ENCODE measurements around the gene PGAP6.
"Not testable (repeated sequence)": the region's sequence is repeated elsewhere in the genome, so short reads cannot be mapped to it uniquely, and the experiment has no call there.

Gene PGAP6

DNA sequence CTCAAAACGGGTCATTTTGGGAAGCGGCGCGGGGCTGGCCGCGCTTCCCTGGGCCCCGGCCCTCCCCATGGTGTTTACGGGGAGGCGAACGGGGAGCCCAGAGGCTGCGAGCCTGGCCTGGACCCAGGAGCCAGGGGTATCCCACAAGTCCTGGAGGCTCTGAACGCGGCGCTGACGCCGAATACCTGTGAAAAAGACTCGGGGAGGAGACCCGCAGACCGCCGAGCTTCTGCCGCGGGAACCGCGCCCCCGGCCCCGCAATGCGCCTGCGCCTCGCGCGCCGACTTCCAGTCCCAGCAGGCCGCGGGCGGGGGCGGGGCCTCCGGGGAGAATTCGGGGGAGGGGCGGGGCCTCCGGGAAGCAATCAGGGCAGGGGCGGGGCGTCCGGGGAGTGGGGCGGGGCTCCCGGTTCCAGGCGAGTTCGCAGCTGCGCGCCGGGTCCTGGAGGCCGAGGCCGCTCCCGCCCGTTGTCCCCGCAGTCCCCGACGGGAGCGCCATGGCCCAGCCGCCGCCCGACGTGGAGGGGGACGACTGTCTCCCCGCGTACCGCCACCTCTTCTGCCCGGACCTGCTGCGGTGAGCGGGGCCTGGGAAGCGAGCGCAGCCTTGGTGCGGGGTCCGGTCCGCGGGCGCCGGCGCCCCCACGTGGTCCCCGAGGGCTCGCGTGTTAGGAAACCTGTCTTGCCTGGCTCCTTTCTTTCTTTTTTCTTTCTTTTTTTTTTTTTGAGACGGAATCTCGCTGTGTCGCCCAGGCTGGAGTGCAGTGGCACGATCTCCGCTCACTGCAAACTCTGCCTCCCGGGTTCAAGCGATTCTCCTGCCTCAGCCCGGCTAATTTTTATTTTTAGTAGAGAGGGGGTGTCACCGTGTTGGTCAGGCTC, 19.9 kb upstream of the PGAP6 start, which contains the start of gene DECR2:
DECR2 (plus strand) TSS at position 418 of the 881 bp plus-strand sequence; CDS start at position 497, 79 bp downstream.
- DNase-seq (ENCODE audit: low read depth in 2 of 2), result peak; percentile 100

DNA sequence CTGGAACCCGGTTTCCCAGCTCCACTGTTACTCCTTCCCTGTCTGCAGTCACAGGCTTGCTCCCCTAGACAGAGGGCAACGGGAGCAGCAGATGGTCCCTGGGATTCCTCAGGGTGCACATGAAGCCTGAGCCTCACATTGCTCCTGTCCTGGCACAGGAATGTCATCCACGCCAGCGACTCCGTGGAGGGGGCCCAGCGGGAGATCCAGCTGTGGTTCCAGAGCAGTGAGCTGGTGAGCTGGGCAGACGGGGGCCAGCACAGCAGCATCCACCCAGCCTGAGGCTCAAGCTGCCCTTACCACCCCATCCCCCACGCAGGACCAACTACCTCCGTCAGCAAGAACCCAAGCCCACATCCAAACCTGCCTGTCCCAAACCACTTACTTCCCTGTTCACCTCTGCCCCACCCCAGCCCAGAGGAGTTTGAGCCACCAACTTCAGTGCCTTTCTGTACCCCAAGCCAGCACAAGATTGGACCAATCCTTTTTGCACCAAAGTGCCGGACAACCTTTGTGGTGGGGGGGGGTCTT, 18.3 kb upstream of the PGAP6 start:
- DNase-seq (ENCODE audit: low read depth in 2 of 2), result no peak

DNA sequence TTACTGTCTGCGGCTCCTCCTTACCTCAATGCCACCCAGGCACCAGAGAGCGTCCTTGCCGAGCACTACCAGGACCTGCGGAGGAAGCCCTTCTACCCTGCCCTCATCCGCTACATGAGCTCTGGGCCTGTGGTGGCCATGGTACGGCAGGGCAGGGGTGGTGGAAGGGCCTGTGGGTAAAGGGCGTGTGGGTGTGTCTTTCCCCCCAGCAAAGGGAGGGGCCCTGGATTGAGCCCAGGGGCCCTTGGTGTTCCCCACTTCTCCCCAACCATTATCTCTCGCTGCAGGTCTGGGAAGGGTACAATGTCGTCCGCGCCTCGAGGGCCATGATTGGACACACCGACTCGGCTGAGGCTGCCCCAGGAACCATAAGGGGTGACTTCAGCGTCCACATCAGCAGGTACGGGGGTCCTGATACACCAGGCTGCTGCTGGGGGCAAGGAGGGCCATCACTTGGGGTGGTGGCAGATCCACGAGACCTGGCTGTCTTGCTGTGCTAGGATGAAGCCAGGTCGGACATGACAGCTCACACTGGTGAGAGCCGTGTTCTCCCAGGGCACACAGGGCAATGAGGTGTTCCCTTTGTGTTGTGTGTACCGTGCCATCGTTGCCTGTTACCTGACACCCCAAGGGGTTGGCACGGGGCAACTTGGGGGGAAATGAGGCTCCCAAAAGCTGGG, 17.7 kb upstream of the PGAP6 start:
- DNase-seq (ENCODE audit: low read depth in 2 of 2), result no peak

DNA sequence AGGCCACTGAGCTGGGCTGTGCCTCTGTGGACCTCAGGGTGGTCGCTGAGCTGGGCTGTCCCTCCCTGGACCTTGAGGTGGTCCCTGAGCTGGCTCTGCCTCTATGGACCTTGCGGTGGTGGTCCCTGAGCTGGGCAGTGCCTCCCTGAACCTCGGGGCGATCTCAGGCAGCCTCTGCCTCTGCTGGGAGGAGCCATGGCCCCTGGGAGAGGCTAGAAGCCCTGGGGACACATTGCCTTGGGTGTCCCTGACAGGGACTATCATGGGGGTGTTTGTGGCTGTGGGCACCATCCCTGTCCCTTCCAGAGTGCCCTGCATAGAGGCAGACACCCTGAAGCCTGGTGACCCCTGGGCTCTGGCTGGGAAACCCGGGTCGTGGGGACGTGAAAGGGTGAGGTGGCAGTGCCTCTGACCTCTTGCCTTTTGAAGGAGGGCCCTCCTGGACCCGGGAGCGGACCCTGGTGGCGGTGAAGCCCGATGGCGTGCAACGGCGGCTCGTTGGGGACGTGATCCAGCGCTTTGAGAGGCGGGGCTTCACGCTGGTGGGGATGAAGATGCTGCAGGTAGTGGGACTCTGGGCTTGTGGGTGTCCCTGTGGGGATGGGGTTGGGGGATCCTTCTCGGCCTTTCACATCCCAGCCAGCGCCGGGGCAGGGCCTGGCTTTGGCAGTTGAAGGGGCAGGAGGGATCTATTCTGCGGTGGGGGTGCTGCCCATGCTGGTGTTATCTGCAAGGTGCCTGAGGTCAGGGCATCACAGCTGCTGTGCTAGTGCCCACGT, 17.0 kb upstream of the PGAP6 start:
- no peak for DNase-seq (ENCODE audit: low read depth in 2 of 2)

DNA sequence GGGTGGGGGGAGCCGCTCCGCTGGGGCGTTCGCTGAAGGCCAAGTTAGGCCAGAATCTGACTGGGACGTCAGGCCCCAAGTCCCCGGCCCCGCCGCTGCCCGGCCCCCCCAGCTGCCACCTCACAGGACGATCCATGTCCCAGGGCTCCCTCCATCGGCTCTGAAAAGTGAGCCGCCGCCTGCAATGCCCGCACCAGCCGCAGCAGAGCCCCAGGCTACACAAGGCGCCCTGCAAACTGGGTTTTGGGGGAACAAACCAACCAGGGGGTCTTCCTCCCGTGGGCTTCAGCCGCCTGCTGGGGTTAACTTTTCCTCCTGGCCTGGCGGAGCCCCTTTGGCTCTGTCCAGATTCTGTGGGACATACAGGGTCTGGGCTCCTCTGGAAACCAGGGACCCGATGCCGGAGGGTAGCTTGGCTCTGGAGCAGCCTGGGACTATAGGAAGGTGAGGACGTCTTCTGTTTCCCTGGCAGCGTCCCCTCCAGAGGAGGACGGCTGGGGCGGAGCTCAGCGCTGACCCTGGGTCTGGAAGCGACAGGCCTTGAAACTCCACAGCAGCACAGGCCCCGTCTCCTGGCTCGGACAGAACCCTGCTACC, 16.1 kb upstream of the PGAP6 start:
- DNase-seq (ENCODE audit: low read depth in 2 of 2), result no peak

DNA sequence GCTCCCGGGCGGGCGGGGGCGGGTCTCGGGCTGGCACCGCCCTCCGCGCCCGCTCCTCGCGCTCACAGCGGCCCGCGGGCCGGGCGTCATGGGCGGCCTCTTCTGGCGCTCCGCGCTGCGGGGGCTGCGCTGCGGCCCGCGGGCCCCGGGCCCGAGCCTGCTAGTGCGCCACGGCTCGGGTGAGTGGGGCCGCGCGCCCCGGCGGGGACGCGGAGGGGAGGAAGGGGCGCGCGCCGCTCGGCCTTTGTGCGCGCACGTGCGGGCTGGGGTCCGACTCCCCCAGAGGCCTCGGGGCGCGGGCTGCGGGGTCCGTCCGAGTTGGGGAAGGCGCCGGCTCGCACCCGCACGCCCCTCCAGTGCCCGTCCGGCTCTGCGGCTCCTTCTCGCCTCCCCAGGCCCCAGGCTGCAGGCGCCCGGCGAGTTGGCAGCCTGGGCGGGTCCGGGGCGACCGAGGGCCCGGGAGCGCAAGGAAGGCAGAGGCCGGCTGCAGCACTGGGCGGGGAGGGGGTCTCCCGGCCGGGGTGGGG, 15.4 kb upstream of the PGAP6 start, which contains the start of gene NME4:
NME4 (plus strand) TSS at position 65 of the 527 bp plus-strand sequence; CDS start at position 89, 24 bp downstream.
- DNase-seq (ENCODE audit: low read depth in 2 of 2), result no peak

DNA sequence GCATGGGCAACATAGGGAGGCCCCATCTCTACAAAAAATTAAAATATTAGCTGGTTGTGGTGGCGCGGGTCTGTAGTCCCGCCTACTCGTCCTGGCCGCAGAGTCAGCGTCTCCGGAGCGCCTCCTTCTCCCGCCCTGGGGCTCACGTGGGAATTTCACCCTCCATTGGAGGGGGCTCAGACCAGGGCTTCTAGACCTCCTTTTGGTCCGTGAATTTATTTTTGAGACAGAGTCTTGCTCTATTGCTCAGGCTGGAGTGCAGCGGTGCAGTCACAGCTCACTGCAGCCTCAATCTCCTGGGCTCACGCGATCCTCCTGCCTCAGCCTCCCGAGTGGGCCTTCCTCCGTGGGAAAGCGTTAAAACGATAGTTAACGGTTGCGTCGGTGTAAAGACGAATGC, 14.8 kb upstream of the PGAP6 start:
- no peak for DNase-seq (ENCODE audit: low read depth in 2 of 2)

DNA sequence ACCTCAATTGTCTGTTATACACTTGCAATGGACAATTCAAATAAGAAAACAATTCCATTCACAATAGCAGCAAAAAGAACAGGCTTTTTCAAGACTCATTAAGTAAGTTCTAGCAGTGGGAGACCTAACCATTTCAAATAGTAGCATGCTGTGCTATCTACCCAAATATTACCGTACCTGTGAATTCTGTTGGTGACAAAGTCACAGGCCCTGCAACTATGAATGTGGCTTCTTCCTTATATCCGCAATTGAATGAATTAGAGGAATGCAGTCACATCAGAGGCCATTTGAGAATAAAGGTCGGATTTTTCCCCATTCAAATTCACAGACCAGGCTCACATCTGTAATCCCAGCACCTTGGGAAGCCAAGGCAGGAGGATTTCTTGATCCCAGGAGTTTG, 14.4 kb upstream of the PGAP6 start:
- DNase-seq (ENCODE audit: low read depth in 2 of 2), result no peak

DNA sequence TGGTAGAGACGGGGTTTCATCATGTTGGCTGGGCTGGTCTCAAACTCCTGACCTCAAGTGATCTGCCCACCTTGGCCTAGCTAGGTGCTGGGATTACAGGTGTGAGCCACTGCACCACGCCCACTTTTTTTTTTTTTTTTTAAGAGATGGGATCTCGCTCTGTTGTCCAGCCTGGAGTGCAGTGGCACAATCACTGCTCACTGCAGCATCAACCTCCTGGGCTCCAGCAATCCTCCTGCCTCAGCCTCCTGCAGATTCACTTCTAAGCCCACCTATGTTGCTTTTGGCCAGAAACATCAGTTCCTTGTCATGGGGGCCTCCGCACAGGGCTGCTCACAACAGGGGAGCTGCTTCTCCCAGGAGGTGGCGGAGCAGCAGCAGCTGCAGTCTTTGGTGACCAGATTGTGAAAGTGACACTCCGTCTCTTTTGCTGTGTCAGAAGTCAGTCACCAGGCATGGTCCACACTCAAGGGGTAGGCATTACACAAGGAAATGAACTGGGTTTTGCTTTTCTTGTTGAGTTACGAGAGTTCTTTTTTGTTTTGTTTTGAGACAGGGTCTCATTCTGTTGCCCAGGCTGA, 10.8 kb upstream of the PGAP6 start:
- DNase-seq (ENCODE audit: low read depth in 2 of 2), result no peak

DNA sequence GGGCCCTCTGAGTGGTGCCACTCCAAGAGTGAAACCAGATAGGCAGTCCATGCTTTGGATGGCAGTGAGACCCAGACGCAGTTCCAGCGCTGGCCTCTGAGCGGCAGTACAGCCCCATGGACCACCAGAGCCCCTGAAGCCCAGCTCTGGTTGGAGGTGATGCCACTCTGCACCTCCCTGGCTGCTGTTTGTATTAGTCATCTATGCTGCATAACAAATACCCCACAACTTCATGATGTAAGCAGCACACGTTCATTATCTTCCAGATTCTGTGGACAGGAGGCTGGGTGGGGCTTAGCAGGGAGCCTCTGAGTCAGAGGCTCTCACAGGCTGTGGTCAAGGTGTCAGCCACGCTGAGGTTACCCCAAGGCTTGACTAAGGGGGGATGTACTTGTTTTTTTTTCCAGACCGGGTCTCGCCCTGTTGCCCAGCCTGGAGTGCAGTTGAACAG, 10.1 kb upstream of the PGAP6 start:
- peak; percentile 76 to 78 for DNase-seq (ENCODE audit: low read depth in 2 of 2)

DNA sequence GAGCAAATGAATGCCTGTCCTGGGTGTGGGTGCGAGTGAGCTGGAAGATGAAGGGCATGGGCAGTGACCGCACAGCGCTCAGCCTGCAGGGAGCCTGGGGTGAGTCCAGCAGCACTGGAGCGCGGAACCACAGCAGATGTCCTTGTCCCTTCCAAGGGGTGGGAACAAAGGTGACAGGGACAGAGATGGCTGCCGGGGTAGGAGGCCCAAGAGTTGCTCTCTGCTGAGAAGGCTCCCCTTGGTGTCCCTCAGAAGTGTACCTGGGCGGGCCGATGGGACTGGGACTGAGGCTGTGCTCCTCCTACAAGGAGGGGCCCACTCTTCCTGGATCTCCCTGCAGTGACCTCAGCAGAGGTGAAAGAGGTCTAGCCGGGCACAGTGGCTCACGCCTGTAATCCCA, 7.6 kb upstream of the PGAP6 start:
- no peak for DNase-seq (ENCODE audit: low read depth in 2 of 2)

DNA sequence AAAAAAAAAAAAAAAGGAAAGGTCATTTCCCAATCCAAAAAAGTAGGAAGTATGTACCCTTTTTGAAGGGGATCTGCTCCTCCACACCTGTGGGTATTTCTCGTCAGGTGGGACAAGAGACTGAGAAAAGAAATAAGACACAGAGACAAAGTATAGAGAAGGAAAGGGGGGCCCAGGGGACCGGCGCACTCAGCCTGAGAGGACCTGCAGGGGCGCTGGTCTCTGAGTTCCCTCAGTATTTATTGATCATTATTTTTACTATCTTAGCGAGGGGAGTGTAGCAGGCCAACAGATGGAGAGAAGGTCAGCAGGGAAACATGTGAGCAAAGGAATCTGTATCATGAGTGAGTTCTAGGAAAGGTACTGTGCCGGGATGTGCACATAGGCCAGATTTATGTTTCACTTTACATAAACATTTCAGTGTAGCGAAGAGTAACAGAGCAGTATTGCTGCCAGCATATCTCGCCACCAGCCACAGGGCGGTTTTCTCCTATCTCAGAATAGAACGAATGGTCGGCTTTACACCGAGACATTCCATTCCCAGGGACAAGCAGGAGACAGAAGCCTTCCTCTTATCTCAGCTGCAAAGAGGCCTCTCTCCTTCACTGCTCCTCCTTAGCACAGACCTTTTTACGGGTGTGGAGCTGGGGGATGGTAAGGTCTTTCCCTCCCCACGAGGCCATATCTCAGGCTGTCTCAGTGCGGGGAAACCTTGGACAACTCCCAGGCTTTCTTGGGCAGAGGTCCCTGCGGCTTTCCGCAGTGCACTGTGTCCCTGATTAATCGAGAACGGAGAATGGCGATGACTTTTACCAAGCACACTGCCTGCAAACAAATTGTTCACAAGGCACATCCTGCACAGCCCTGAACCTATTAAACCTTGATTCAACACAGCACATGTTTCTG, 6.2 kb upstream of the PGAP6 start:
- not testable (repeated sequence) for DNase-seq (ENCODE audit: low read depth in 2 of 2)

DNA sequence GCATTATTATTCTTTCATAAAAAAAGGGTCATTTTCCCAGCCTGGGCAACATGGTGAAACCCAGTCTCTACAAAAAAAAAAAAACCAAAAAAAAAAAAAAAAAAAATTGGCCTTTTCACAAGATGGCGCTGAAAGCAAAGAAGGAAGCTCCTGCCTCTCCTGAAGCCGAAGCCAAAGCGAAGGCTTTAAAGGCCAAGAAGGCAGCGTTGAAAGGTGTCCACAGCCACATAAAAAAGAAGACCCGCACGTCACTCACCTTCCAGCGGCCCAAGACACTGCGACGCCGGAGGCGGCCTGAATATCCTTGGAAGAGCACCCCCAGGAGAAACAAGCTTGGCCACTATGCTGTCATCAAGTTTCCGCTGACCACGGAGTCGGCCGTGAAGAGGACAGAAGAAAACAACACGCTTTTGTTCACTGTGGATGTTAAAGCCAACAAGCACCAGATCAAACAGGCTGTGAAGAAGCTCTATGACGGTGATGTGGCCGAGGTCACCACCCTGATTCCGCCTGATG, 4.9 kb upstream of the PGAP6 start:
- DNase-seq (ENCODE audit: low read depth in 2 of 2), result no peak

DNA sequence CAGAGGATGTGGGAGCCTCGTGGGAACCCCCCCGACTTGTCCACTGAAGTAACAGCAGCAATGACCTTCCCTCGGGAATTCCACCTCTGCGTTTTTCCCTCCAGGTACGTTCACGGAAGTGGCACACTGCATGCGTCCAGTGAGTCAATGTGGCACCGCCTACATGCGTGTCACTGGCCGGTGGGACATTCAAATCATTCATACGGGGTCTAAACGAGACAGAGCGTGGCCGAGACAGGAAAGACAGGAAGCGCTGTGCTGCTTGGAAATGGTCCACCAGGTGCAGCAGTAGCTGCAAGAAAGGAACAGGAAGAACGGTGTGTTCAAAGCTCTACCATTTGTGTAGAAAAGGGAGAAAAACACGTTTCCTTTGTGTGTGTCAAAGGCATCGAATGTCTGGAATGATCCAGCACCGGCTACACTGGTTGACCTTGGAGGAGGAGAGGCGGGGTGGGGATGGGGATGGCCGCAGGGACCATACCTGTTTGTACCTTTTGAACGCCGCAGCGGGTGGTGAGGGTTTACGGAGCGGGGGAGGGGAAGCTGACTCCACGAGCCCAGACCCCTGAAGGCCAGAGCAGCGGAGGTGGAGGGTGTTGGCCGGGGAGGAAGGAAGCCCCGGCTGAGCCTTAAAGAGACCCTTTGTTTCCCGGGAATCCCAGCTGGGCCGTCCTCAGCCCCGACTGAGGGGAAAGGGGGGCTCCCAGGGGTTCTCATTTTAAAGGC, 1.7 kb upstream of the PGAP6 start:
- DNase-seq (ENCODE audit: low read depth in 2 of 2), result no peak

DNA sequence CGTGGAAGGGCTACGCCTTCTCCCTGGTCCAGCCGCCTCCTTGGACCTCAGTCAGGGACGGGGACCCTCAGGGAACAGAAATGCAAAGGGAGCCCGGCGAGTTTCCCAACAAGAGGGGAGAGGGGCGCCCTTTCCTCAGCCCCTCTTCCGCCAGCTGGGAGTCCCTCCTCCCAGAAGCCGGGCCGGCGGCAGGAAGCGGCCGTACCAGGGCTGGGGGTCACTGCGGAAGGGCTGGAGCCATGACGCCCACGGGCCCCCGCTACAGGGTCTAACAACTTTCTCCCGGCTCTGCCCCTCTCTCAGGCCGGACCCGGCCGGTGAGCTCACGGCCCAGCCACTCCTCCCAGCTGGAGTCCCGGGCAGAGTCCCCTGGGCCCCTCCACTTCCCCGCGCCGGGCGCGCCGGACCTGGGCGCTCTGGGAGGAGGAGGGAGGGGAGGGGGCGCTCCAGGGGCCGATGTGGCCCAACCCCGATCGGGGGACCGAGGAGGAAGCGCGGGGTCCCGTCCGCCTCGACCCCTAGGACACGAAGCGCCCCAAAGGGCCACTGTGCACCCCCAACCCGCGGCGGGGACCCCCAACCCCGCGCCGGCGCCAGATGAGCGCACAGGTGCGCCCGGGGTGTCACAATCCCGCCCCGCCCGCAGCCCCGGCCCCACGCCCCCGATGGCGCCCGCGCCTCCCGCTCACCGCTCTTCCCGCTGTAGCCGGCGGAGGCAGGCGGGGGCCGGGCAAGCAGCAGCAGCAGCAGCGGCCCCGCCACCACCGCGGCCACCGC, 578 bp downstream of the PGAP6 start:
- no peak for DNase-seq (ENCODE audit: low read depth in 2 of 2)

DNA sequence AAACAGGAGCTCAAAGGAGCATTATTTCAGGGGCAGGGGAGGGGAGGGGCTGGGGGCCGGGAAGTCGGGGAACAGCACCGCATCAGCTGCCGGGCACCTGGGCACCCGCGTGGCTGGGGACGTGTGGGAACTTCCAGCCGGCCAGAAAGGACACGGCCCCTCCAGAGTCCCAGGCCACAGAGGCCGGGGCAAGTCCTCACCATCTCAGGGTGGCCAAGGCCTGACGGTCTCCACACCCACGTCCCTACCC, 1.1 kb downstream of the PGAP6 start:
- no peak for DNase-seq (ENCODE audit: low read depth in 2 of 2)

DNA sequence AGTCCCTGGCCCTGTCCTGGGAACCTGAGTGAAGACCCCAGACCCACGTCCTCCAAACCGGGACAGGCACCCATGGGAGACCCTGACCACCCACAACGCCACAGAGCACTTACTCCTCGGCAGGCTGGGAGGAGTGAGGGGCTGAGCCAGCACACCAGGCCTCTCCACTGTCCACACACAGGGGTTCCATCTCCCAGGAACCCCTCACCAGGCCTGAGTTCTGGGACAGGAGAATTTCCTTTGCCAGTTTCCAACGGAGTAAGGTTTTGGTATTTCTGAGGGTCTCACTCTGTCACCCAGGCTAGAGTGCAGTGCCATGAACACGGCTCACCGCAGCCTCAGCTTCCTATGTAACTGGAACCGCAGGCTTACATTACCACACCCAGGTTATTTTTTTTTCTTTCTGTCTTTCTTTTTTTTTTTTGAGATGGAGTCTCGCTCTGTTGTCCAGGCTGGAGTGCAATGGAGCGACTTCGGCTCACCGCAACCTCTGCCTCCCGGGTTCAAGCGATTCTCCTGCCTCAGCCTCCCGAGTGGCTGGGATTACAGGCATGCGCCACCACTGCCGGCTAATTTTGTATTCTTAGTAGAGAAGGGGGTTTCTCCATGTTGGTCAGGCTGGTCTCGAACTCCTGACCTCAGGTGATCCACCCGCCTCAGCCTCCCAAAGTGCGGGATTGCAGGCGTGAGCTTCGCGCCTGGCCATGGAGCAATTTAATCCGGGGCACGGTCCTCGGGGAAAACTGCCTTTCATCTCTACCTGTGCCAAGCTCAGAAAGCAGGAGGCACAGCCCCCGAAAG, 1.6 kb downstream of the PGAP6 start:
- DNase-seq (ENCODE audit: low read depth in 2 of 2), result no peak

Measured in activated CD4-positive, alpha-beta T cell treated with anti-CD3 and anti-CD28 coated beads for 24 hours (primary cell).